GM23338 (cell line): ENCODE data around the gene GTPBP1.

Experiments
- CREB1 ChIP-seq: fragments of 250-450 bp; sonication (Bioruptor Pico); IDR thresholded peaks from 2 replicates; pipeline ENCODE4 v1.5.0; 2020; ENCODE audit warnings: low read depth, mild to moderate bottlenecking, moderate library complexity
- EZH2 ChIP-seq: fragments of 200-600 bp; sonication (generic); IDR thresholded peaks from one replicate; pipeline ENCODE4 v1.8.0; 2017; ENCODE audit warnings: antibody characterized with exemption, mild to moderate bottlenecking, low read depth; ENCODE audit not compliant: unreplicated experiment
- EZH2phosphoT487 ChIP-seq: fragments of 200-600 bp; sonication (generic); IDR thresholded peaks from one replicate; pipeline ENCODE4 v1.8.1; 2018; ENCODE audit warnings: antibody characterized with exemption; ENCODE audit not compliant: unreplicated experiment
- JUNB ChIP-seq: IDR thresholded peaks from one replicate; pipeline ENCODE4 v1.6.1; 2016; ENCODE audit warnings: antibody characterized with exemption; ENCODE audit not compliant: unreplicated experiment
- NANOG ChIP-seq: IDR thresholded peaks from 2 replicates; pipeline ENCODE4 v1.6.1; 2016; ENCODE audit warnings: antibody characterized with exemption, borderline replicate concordance
- POLR2AphosphoS5 ChIP-seq: IDR thresholded peaks from 2 replicates; pipeline ENCODE4 v1.6.1; 2016; ENCODE audit warnings: antibody characterized with exemption, low read depth
- STAT1 ChIP-seq: IDR thresholded peaks from one replicate; pipeline ENCODE4 v1.6.1; 2016; ENCODE audit warnings: antibody characterized with exemption; ENCODE audit not compliant: unreplicated experiment
- ZNF114 ChIP-seq: fragments of 250-450 bp; sonication (Bioruptor Pico); IDR thresholded peaks from 2 replicates; pipeline ENCODE4 v1.5.0; 2020; ENCODE audit warnings: mild to moderate bottlenecking, moderate library complexity
- ZNF331 ChIP-seq: fragments of 250-450 bp; sonication (Bioruptor Pico); IDR thresholded peaks from 2 replicates; pipeline ENCODE4 v1.5.0; 2020; ENCODE audit warnings: low read depth, mild to moderate bottlenecking, moderate library complexity
- TF ChIP-seq, protein P1 (sequence below), 2 experiments: fragments of 200-600 bp in 1 of 2; sonication (generic) in 1 of 2; conservative IDR thresholded peaks; 2 replicates each; pipeline versions ENCODE4 v1.5.1 to v1.6.1; 2016 to 2017; ENCODE audit warnings: antibody characterized with exemption in 2 of 2, low read depth in 2 of 2, mild to moderate bottlenecking in 2 of 2, moderate library complexity in 1 of 2
- TF ChIP-seq, protein P2 (sequence below): IDR thresholded peaks from one replicate; pipeline ENCODE4 v1.6.1; 2018; ENCODE audit warnings: antibody characterized with exemption; ENCODE audit not compliant: unreplicated experiment
- TF ChIP-seq, protein P3 (sequence below): IDR thresholded peaks from 2 replicates; pipeline ENCODE4 v1.6.1; 2016; ENCODE audit warnings: antibody characterized with exemption

GRCh38 chr22:38689651-38690050 lies 16.1 kb upstream of the GTPBP1 start:
- TF ChIP-seq EZH2phosphoT487 (no peak), ZNF114 (no peak), EZH2 (no peak), POLR2AphosphoS5 (no peak), NANOG (no peak), CREB1 (CRISPR knock-in tag) (no peak), JUNB (no peak), STAT1 (no peak), ZNF331 (no peak)
- TF ChIP-seq, protein P1, sequence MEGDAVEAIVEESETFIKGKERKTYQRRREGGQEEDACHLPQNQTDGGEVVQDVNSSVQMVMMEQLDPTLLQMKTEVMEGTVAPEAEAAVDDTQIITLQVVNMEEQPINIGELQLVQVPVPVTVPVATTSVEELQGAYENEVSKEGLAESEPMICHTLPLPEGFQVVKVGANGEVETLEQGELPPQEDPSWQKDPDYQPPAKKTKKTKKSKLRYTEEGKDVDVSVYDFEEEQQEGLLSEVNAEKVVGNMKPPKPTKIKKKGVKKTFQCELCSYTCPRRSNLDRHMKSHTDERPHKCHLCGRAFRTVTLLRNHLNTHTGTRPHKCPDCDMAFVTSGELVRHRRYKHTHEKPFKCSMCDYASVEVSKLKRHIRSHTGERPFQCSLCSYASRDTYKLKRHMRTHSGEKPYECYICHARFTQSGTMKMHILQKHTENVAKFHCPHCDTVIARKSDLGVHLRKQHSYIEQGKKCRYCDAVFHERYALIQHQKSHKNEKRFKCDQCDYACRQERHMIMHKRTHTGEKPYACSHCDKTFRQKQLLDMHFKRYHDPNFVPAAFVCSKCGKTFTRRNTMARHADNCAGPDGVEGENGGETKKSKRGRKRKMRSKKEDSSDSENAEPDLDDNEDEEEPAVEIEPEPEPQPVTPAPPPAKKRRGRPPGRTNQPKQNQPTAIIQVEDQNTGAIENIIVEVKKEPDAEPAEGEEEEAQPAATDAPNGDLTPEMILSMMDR (conservative IDR thresholded peaks at IDR 0.05; ENCODE audit: low read depth in 2 of 2), result no peak
- TF ChIP-seq, protein P2, sequence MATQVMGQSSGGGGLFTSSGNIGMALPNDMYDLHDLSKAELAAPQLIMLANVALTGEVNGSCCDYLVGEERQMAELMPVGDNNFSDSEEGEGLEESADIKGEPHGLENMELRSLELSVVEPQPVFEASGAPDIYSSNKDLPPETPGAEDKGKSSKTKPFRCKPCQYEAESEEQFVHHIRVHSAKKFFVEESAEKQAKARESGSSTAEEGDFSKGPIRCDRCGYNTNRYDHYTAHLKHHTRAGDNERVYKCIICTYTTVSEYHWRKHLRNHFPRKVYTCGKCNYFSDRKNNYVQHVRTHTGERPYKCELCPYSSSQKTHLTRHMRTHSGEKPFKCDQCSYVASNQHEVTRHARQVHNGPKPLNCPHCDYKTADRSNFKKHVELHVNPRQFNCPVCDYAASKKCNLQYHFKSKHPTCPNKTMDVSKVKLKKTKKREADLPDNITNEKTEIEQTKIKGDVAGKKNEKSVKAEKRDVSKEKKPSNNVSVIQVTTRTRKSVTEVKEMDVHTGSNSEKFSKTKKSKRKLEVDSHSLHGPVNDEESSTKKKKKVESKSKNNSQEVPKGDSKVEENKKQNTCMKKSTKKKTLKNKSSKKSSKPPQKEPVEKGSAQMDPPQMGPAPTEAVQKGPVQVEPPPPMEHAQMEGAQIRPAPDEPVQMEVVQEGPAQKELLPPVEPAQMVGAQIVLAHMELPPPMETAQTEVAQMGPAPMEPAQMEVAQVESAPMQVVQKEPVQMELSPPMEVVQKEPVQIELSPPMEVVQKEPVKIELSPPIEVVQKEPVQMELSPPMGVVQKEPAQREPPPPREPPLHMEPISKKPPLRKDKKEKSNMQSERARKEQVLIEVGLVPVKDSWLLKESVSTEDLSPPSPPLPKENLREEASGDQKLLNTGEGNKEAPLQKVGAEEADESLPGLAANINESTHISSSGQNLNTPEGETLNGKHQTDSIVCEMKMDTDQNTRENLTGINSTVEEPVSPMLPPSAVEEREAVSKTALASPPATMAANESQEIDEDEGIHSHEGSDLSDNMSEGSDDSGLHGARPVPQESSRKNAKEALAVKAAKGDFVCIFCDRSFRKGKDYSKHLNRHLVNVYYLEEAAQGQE, result no peak
- TF ChIP-seq, protein P3, sequence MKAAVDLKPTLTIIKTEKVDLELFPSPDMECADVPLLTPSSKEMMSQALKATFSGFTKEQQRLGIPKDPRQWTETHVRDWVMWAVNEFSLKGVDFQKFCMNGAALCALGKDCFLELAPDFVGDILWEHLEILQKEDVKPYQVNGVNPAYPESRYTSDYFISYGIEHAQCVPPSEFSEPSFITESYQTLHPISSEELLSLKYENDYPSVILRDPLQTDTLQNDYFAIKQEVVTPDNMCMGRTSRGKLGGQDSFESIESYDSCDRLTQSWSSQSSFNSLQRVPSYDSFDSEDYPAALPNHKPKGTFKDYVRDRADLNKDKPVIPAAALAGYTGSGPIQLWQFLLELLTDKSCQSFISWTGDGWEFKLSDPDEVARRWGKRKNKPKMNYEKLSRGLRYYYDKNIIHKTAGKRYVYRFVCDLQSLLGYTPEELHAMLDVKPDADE, result no peak
